Cerebellar cortex (tissue), 1 donor: ENCODE results near the gene MYNN.

ENCODE experiments used
- DNase-seq: peaks from one replicate; pipeline ENCODE4 v3.0.0-alpha.2; 2015; ENCODE audit warnings: low spot score

MYNN gene

GRCh38 chr3:169777822-169778221 is 4.6 kb downstream of the MYNN start:
- no peak for DNase-seq

GRCh38 chr3:169780742-169781141 is 7.5 kb downstream of the MYNN start:
- DNase-seq, result no peak

GRCh38 chr3:169781209-169781855 is 8.1 kb downstream of the MYNN start:
- no peak for DNase-seq

GRCh38 chr3:169787120-169787519 is 13.9 kb downstream of the MYNN start:
- DNase-seq, result no peak

GRCh38 chr3:169787791-169788190 is 14.6 kb downstream of the MYNN start:
- no peak for DNase-seq

- no peak for DNase-seq
These were observed 17.0 kb downstream of the MYNN start for GRCh38 chr3:169790219-169790618.

GRCh38 chr3:169790687-169791429 is 17.7 kb downstream of the MYNN start:
- no peak for DNase-seq

GRCh38 chr3:169792359-169792758 is 19.2 kb downstream of the MYNN start:
- no peak for DNase-seq

GRCh38 chr3:169804681-169805080 is 31.5 kb downstream of the MYNN start:
- no peak for DNase-seq

- no peak for DNase-seq
These were observed 36.1 kb downstream of the MYNN start for GRCh38 chr3:169809230-169809795.

GRCh38 chr3:169811631-169812331 is 38.6 kb downstream of the MYNN start:
- peak; percentile 14 for DNase-seq

GRCh38 chr3:169812332-169813235 is 39.4 kb downstream of the MYNN start, which contains the start of the genes LRRC34 and LRRIQ4:
TSS of gene LRRC34 (minus strand) at chr3:169812904. CDS start at chr3:169812548, 356 bp downstream.
TSS of gene LRRIQ4 (plus strand) at chr3:169812870. CDS start at chr3:169821922, 9,052 bp downstream.
- DNase-seq, result peak; percentile 7

- no peak for DNase-seq
These were observed 40.1 kb downstream of the MYNN start for GRCh38 chr3:169813278-169813677.

GRCh38 chr3:169813757-169814517 is 40.7 kb downstream of the MYNN start:
- no peak for DNase-seq

- DNase-seq, result no peak
These were observed 42.5 kb downstream of the MYNN start for GRCh38 chr3:169815590-169816150.

- DNase-seq, result no peak
These were observed 45.1 kb downstream of the MYNN start for GRCh38 chr3:169818316-169818715.

- no peak for DNase-seq
These were observed 48.9 kb downstream of the MYNN start for GRCh38 chr3:169822091-169822490.

- no peak for DNase-seq
These were observed 49.3 kb downstream of the MYNN start for GRCh38 chr3:169822540-169822939.

- DNase-seq, result no peak
These were observed 49.8 kb downstream of the MYNN start for GRCh38 chr3:169822983-169823382.

GRCh38 chr3:169825316-169825715 is 52.1 kb downstream of the MYNN start:
- DNase-seq, result no peak
